H1 (cell line): ENCODE data around the gene TBC1D19. TPM values are rescaled to one million over a fixed set of nuclear protein-coding genes. Genes with fewer than 3 reads are reported as not detected.

Experiments used
- RBBP5 ChIP-seq: IDR thresholded peaks from 2 replicates; pipeline ENCODE4 v1.7.1; 2012; ENCODE audit warnings: low read depth, mild to moderate bottlenecking, inconsistent platforms, low read length, moderate library complexity, borderline replicate concordance
- SP1 ChIP-seq: IDR thresholded peaks from 2 replicates; pipeline ENCODE4 v1.6.1; 2011; ENCODE audit warnings: low read depth, low read length
- polyA plus RNA-seq, 7 experiments: library from polyadenylated mRNA; depleted of rRNA in 3 of 7; stranded (reverse) in 5 of 7; unstranded in 2 of 7; fragments of >200 nt in 5 of 7; fragments of 200-250 nt in 2 of 7; gene quantifications; 1 replicate in 5 of 7; 2 replicates in 1 of 7; 4 replicates in 1 of 7; pipeline versions ENCODE4 v1.2.1 to v1.2.3, GENCODE V29; 2011 to 2013; ENCODE audit warnings: missing spikeins in 2 of 7, mixed read lengths in 2 of 7
- total RNA-seq: library from RNA; stranded (reverse); fragmentation: NEBNext Ultra II Directional; extraction: Animal tissue kit (Norgen Biotek cat#: 25700); gene quantifications from 2 replicates; pipeline ENCODE4 v1.2.1, GENCODE V29; 2021

TBC1D19 gene
- total and polyA plus RNA-seq, 2 of the 8 experiments (the other 6 are each of a cell fraction or from before 2014, with no cell fraction given) = 1.9 to 3.5 TPM

GRCh38 chr4:26647523-26648224 lies 63.8 kb downstream of the TBC1D19 start (continued):
- TF ChIP-seq RBBP5 (no peak), SP1 (0 out of 2 replicates have a peak, but pooled peaks have one; percentile 37)
